Endothelial cell of hepatic sinusoid (primary cell): Measurements from ENCODE around the gene CRYL1.

ENCODE experiments used
- in situ Hi-C: cut with HindIII; loops from 2 replicates; pipeline ENCODE4 v1.10.0; 2017; ENCODE audit warnings: low sequenced_read_pairs

The CRYL1 gene

DNA sequence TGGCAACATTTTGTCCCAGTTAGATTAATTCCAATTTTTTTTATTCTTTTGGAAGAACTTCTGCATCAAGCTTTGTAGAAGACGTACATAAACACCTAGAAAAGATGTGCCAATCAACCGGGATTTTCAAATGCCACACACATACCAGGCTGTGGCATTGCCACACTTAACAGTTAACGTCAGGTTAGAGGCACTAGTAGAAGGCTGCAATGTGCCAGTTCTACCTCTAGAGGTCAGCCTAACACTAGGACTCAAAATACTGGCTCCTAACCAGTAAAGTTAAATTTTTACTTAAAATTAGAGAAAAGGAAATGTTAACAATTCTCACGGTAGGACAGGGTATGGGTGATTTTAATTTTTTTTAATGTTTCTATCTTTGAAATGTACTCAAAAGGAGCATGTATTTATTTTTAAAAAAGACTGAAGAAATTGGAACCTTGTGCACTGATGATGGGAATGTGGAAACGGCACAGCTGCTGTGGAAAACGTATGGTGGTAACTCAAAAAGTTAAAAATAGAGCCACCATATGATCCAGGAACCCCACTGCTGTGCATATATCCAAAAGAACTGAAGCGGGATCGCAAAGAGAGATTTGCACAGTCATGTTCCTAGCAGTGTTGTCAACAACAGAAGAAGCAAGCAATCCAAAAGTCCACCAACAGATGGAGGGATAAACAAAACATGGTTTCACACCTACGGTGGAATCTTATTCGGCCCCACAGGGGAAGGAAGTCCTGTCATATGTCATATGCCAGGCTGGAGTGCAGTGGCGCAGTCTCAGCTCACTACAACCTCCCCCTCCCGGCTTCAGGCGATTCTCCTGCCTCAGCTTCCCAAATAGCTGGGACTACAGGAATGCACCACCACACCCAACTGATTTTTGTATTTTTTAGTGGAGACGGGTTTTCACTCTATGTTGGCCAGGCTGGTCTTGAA, 30.3 kb downstream of the CRYL1 start:
- in situ Hi-C loops, result no loop called here

DNA sequence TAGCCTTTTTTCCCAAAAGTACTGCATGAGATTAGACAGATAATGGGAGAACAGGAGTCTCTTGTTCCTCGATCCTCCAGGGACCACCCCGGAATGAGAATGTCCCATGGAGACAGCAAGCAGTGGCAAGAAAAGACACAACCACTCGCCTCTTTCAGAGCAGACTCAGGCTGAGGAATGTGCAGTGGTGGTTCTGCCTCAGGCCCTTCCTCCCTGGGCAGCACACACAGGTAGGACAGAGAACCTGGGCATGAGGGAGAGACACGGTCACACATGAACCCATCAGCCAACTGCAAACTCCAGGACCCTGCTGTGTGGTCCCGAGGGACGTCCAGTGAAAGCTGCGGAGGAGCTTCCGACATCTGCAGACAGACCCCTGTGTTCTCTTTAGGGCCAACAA, 31.0 kb downstream of the CRYL1 start:
- in situ Hi-C loops, result no loop called here

DNA sequence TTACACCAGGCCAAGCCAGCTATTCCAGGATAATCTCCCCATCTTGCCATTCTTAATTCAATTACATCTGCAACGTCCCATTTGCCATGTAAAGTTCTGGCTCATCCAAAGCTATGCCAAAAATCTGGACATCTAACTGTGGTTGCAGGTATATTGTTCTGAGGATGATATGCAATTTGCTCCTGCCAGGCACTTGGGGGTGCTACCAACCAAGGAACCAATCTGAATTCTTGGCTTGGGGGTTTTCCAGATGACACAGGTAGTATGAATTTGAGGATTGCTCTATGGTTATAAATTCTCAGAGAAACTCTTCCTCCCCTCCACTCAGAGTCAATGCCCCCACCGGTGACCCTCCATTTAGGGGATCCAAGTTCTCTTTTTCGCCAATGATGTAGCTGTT, 33.0 kb downstream of the CRYL1 start:
- in situ Hi-C loops, result no loop called here

DNA sequence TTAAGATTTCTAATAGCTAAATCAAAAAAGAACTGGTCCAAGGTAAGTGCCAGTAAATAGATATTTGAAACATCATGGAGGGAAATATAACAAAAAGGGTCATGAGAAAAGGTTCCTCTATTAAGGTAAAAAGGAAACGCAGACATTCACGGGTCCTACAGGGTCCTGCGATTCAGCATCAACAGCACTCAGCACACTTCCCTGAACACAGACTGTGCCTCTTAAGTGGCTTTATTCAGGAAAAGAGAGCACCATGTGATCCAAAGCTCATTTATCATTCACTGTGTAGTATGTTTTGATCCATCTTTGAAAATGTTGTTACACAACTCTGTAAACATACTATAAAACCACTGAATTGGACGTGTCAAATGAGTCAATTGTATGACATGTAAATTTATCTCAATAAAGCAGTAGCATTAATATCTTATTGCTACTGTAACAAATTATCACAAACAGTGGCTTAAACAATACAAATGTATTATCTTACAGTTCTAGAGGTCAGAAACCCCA, 33.7 kb downstream of the CRYL1 start:
- in situ Hi-C loops, result no loop called here

DNA sequence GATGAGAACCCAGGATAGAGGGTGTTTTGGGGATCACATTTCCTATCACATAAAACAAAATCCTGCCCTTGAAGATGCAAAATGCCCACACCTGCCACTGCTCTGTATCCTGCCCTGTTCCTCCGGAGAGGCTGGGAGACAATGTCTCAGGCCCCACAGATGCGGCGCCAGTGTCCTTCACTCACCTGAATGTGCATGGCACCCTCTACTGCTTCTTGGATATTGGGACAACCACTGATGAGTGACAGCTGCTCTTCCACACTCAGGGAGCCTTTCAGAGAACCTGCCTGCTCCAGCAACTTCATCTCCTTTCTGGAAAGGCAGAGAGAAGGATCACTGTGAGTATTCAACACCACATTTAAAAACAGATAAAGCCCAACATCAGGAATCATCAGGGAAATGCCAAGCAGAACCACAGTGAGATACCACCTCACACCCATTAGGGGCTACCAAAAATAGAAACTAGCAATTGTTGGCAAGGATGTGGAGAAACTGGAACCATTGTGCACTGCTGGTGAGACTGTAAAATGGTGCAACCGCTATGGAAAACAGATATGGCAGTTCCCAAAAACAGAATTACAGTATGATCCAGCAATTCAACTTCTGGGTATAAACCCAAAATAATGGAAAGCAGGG, 36.4 kb downstream of the CRYL1 start:
- in situ Hi-C loops, result loop anchor here (5.0 kb wide), 2 partner anchors 67 to 78 kb away; partner anchors contain the start of gene IFT88

DNA sequence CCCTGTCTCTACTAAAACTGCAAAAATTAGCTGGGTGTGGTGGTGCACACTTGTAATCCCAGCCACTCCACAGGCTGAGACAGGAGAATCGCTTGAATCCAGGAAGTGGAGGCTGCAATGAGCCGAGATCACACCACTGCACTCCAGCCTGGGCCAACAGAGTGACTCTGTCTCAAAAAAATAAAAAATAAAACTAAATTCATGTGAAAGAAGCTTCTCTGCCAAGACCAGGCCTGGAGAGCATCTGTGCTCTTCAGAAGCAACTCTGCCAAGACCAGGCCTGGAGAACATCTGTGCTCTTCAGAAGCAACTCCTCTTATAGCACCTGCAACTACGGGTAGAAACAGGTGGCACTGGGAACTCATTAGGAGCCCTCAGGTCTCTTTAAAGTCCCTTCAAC, 37.7 kb downstream of the CRYL1 start:
- in situ Hi-C loops, result loop anchor here (5.0 kb wide), 2 partner anchors 66 to 79 kb away; partner anchors contain the start of gene IFT88

DNA sequence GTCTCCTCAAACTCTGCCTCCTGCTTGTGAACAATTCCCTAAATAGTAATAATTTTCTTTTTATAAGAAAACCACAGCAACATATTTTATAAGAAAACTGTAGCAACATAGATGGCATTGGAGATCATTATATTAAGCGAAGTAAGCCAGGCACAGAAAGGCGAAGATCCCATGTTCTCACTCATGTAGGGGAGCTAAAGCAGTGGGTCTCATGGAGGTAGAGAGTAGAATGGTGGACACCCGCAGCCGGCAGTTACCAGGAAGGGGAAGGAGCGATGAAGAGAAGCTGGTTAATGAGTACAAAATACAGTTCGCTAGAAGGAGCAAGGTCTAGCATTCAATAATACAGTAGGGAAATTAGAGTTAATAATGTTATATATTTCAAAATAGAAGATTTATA, 42.9 kb downstream of the CRYL1 start:
- in situ Hi-C loops, result no loop called here

DNA sequence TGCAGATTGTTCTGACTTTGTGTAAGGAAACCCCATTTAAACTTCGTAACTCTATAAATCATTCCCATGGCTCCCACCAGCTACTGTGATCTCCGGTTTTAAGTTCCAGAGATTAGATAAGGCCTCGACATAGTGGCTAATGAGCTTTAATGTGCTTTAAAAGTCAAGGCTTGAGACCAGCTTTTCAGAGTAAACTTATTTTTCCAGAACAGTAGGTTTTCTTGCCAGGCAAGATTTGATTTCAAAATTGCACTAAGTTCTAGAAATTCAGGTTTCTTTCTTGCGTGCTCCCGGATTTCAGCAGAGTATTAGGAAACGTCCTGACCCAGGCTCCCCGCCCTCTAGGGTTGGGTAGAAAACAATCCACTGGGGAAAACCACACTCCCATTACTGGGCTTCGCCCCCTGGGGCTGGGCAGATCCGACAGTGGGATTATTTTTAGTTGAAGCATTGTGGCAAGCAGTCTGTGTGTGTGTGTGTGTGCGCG, 43.3 kb downstream of the CRYL1 start:
- in situ Hi-C loops, result no loop called here

DNA sequence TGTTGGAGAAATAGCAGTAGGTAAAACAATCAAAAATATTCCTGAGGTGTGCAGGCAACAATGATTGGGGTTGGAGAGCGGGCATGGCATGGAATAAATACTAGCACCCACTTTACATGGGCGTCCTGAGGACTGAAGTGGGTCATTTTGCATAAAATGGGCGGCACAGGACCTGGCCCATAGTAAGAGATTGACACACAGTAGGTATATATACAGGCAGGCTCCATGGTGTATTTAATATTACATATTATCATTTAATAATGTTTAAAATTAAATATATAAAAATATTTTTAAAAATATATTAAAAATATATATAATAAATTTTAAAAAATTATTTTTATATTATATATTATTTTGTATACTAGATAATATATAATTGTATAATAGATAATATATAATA, 48.3 kb downstream of the CRYL1 start:
- in situ Hi-C loops, result no loop called here

DNA sequence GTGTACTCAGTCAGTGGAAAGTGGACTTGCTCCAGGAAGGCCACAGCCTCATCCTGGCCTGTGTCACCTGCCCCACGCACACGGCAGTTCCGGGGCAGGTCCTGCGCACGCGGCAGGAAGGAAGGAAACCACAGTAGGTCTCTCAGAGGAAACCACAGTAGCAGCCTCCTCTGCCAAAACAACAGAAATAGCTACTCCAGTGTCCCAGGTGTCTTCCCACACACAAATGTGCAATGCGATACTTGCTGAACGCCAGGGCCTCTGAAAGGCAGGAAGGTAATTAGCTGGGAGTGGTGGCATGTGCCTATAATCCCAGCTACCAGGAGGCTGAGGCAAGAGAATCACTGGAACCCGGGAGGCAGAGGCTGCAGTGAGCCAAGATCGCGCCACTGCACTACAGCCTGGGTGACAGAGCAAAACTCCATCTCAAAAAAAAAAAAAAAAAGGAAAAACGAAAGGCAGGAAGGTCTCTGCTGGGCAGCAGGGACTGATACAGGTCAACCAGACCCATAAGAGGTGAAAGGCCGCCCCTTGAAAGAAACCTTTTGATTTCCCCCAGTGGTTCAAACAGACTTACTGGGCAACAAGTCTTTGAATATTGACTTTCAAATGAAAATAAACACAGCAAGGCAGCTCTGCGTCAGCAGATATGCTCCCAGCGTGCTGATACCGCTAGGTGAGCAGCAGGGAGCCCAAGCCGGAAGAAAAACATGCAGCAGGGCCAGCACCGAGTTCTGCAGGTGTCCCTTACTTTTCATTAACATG, 49.5 kb downstream of the CRYL1 start:
- in situ Hi-C loops, result no loop called here

DNA sequence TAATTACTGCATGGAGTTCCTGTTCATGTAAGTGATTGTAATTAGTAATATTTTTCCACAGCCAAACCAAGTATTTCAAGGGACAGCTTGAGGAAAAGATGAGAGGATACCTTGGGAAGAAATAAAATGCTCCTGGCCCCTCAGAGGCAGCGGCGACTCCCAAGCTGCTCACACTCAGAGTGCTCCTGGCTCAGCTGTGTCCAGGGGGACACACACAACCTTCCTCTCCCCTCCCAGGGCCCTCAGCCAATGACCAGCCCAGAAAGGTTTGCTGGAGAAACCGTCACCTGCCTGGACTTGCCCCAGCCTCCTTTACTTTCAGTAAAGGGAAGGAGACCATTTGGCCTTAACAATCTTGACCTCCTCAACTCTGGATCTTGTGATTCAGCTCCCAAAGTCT, 51.1 kb downstream of the CRYL1 start:
- in situ Hi-C loops, result no loop called here

DNA sequence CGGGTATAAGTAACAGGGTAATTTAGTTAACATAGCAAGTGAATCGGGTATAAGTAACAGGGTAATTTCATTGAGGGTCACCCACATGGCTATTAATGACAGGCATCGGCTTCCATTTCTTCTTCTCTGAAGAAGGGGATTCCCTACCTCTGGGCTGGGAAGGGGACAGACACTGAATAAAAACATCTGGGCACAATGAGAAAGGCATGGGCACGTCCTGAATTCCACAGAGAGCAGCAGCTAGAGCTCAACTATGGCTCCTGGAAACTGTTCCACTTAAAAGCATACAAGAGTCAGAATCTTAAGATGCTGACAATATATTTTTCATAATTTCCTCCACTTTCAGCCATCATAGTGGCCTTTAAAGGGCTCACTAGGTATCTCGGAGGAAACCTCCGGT, 51.8 kb downstream of the CRYL1 start:
- in situ Hi-C loops, result no loop called here

DNA sequence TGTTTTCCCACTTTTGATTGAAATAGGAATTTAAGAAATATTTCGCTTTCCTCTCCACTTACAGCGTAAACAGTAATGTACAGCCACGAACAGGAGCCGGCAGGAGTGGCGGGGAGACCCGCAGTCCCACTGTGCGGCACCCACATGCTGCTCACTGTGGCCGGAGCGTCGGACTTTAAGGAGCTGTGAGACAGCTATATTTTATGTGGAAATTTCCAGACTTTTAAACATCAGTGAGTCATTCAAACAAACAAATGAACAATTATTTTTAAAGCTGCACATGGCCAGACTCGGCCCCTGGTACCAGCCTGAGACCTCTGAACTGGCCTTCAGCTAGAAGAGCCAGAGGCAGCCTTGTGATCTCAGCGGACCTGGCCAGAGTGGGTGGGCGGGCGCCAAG, 52.5 kb downstream of the CRYL1 start:
- in situ Hi-C loops, result no loop called here

DNA sequence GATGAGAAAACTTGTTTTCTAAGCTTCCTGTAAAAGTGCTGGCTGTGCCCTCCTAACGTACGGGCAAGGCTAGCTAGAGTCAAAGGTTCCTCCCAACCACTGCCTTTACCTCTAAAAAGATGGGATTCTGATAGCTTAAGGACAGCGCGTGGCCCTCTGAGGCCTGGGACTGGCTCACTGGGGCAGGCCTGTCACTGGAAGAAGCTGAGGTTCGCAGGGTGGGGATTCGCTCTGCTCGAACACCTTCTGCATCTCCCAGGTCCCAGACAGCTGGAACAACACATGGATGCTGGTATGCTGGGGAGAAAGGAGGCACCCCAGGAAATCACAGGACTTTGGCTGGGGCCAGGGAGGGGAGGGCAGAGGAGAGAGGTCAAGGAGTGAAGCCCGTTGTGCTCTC, 53.1 kb downstream of the CRYL1 start:
- in situ Hi-C loops, result no loop called here

DNA sequence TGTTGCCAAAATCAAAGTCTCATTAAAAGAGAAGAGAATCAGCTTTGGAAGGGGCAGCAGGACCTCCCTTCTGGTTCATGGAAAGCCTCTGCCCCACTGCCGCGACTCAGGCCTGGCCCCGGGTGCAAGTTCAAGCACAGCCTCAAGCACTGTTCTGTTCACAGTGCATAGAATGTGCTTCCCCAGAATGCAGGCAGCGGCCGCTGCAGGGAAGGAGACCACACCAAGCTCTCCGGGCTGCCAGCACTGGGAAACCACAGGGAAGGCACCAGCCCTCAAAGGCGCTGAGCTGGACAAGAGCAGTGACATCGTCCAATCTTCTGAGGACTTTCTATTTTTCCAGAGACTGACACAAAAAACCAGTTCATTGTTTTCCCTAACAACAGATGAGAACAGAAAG, 55.5 kb downstream of the CRYL1 start:
- in situ Hi-C loops, result no loop called here

DNA sequence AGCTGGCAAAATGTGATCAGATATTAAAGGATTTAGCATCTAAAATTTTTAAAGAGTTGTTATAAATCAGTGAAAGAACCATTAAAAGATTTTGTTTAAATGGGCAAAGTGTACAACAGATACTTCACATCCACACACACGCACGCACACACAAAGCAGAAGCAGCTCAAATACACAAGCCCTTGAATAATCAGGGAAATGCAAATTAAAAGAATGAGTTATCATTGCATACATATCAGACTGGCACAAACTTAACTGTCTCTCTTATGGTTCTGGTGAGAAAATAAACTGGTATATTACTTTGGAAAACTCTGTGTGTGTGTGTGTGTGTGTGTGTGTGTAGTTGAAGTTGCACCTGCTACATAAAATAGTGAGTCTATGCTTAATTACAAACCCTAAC, 59.3 kb downstream of the CRYL1 start:
- in situ Hi-C loops, result no loop called here

DNA sequence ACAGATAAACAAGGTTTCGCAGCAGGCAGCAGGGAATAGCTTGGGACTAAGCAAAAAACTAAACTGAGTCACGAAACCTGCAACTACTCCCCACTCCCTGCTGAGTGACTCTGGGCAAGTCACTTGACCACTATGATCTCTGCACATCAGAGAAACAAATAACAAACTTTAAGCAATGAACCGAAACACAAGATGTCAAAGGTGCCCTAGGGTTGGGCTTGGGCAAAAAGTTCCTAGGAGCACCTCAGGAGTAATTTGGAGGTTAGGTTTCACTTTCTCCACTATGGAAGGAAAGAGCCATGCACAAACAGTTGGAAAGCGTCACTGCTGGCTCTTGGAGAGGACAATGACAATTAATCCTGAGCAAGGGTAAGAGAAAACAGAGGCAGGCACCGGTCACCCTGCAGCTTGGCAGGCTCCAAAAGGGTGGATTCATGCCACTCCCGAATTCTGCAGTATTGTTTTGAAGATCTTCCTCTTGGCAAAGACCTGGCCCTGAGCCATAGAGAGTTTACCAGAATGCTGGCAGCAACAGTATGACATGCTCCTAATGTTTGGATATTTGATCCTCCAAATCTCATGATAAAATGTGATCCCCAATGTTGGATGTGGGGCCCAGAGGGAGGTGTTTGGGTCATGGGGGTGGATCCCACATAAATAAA, 60.3 kb downstream of the CRYL1 start:
- in situ Hi-C loops, result no loop called here

DNA sequence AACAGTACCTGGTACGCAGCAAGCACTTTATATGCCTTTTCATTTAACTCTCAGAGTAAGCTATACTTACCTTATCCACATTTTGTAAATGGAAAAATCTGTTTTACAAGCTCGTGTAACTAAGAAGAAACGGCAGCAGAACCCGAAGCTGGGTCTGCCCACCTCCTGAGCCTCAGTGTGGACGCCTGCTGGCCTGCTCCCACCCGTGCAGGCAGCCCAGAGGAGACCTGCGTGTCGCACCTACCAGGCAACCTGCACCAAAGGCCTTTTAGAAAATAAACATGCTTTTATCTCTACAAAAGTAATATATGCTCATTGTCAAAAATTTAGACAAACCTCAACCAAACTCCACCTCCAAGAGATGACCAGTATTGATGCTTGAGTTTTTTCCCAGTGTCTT, 62.7 kb downstream of the CRYL1 start:
- in situ Hi-C loops, result no loop called here

DNA sequence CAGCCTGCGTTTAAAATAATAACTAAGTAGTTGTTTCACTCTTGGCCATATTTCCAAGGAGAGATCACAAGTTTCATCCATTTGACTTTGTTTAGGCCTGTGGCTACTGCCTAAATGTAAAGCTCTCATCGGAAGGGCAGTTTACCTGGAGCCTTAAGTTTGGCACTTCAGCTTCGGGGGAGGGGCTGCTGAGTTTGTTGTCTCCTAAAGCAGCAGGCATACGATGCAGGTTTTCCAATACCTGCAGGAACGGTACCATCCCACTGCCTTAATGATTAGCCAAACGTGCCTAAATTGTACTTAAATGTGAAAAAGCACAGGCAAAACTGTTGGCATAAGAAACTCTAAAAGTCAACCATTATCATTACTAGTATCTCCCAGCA, 63.1 kb downstream of the CRYL1 start:
- in situ Hi-C loops, result no loop called here

DNA sequence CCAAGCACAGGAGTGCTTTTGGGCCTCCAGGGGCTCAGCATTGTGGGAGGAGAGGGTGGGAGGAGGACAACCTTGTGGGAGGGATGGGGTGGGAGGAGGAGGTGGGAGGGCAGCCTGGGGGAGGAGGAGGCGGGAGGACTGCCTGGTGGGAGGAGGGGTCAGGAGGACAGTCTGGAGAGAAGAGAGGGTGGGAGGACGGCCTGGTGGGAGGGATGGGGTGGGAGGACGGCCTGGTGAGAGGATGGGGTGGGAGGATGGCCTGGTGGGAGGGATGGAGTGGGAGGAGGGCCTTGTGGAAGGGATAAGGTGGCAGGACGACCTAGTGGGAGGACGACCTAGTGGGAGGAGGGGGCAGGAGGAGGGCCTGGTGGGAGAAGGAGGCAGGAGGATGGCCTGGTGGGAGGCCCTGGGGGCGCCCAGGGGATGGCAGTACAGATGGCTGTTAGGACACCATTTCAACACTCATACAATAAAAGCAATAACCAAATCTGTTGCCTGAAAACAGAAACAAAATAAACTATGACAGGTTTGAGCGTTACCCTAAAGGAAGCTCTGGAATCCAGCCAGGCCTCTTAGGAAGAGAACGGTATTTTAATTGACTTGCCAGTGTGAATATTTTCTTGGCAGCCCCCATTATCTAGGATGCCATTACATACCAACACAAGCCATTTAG, 63.7 kb downstream of the CRYL1 start:
- in situ Hi-C loops, result no loop called here
